Activated CD4-positive, alpha-beta memory T cell treated with anti-CD3 and anti-CD28 coated beads for 36 hours (primary cell): ENCODE results near the gene ASPSCR1. TPM values are rescaled to one million over a fixed set of nuclear protein-coding genes. Genes with fewer than 3 reads are reported as not detected.
A peak's percentile ranks its signal among the peaks of the same experiment; 100 is the strongest.
"Not testable (repeated sequence)": the region's sequence is repeated elsewhere in the genome, so short reads cannot be mapped to it uniquely, and the experiment has no call there.

Experiments used
- CTCF ChIA-PET: fragments of 350-600 bp; sonication (Branson Sonifier 250); formaldehyde crosslinking; loops from one replicate; lab custom pipeline; 2021; ENCODE audit warnings: antibody characterized with exemption, inconsistent platforms; lab: Charles Lee
- POLR2A ChIA-PET: fragments of 350-600 bp; sonication (Branson Sonifier 250); formaldehyde crosslinking; loops from one replicate; lab custom pipeline; 2021; ENCODE audit warnings: antibody characterized with exemption; lab: Charles Lee
- DNase-seq: peaks from one replicate; pipeline ENCODE4 v3.0.0-alpha.2; 2020
- H3K27ac Mint-ChIP-seq: one replicate; pipeline ENCODE4 v1.8.0; 2021; ENCODE audit warnings: mixed read lengths
- H3K27me3 Mint-ChIP-seq: one replicate; pipeline ENCODE4 v1.8.0; 2021; ENCODE audit warnings: mixed read lengths
- H3K36me3 Mint-ChIP-seq: one replicate; pipeline ENCODE4 v1.8.0; 2021; ENCODE audit warnings: mixed read lengths
- H3K4me1 Mint-ChIP-seq: one replicate; pipeline ENCODE4 v1.8.0; 2021; ENCODE audit warnings: low read depth, mixed read lengths
- H3K4me3 Mint-ChIP-seq: one replicate; pipeline ENCODE4 v1.8.0; 2021; ENCODE audit warnings: mild to moderate bottlenecking, mixed read lengths
- H3K9me3 Mint-ChIP-seq: one replicate; pipeline ENCODE4 v1.8.0; 2021; ENCODE audit warnings: mixed read lengths
- intact Hi-C: fragments of 100-400 bp; cut with micrococcal nuclease; formaldehyde crosslinking; loops from one replicate; pipeline ENCODE4 v1.15.1; 2023
- total RNA-seq, 2 experiments: library from RNA; stranded (reverse); gene quantifications; one replicate each; pipeline ENCODE4 v1.2.3, GENCODE V29; 2021

ASPSCR1 gene
- total RNA-seq, 2 experiments from 2014 or later: 25.4 to 27.1 TPM

DNA sequence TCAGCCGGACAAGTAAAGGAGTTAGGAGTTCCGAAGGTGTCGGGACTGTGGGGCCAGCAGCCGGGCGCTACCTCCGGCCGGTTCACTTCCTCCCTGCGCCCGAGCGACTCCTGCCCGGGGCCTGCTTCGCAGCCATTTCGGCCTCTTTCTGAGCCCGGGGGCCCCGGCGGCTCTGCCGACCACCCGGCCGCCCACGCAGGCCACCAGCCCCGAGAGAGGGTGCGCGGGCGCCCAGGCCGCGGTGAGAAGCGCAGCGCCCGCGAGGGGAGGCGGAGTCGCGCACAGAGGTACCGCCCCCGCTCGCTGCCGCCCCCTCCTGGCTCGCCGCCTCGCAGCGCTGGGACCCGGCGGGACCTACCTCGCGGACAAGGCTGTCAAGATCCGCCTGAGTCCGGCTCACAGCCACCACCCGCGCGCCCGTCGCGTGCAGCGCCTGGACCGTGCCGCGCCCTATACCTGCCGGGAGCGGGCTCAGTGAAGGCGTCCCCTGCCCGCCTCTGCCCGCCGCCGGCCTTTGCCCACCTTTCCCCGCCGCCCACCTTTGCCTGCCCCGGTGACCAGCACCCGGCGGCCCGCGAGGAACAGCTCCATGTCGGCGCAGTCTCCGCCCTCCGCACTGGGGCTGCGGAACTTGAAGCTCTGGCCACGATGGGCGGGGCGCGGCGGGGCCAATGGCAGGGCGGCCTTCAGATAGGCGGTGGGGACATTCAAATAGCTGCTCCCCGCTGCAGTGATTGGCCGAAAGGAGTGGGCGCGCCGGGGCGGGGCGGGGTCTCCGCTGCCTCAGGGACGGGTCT is 59.9 kb downstream of the ASPSCR1 start, which contains the start of gene DCXR:
DCXR (minus strand) TSS at position 606 of the 797 bp plus-strand sequence; CDS start at position 591, 15 bp downstream.
- peak; percentile 97 for DNase-seq
- Mint-ChIP-seq H3K36me3 (peaks cover 6% of the 10 kb centered on the region), H3K4me1 (peaks cover 19% of the 10 kb centered on the region), H3K27ac (peak within 1 kb of the TSS; percentile 88), H3K9me3 (no peaks in the 10 kb centered on the region), H3K27me3 (no peaks in the 10 kb centered on the region), H3K4me3 (peak within 1 kb of the TSS; percentile 83)
- ChIA-PET CTCF (interaction anchor here (0.6 to 2.8 kb wide), 23 partner anchors 8 to 199 kb away, joined by 3 to 21 read pairs (median 4); partner anchors contain the start of genes CENPX, LRRC45 and MAFG), POLR2A (interaction anchor here (0.7 to 1.1 kb wide), 9 partner anchors 13 to 100 kb away, joined by 3 to 9 read pairs (median 4); partner anchors contain the start of genes CENPX, DUS1L, GPS1 and LRRC45)
- intact Hi-C loops: loop anchor here (2.0 to 10.0 kb wide), 2 partner anchors 14 to 378 kb away; partner anchors contain the start of genes CENPX, HEXD, LRRC45 and OGFOD3

- H3K4me3 Mint-ChIP-seq: peak overlapping the region; percentile 83
- no peak for DNase-seq
- peaks cover 6% of the 10 kb centered on the region for H3K36me3 Mint-ChIP-seq
- H3K27ac Mint-ChIP-seq: peak overlapping the region; percentile 88
- ChIA-PET POLR2A (interaction anchor here (0.7 to 1.1 kb wide), 9 partner anchors 12 to 100 kb away, joined by 3 to 9 read pairs (median 4); partner anchors contain the start of genes CENPX, DUS1L, GPS1 and LRRC45), CTCF (interaction anchor here (0.6 to 2.8 kb wide), 20 partner anchors 8 to 198 kb away, joined by 3 to 21 read pairs (median 4); partner anchors contain the start of genes CENPX, LRRC45 and MAFG)
- intact Hi-C loops: loop anchor here (2.0 to 10.0 kb wide), 2 partner anchors 15 to 377 kb away; partner anchors contain the start of genes CENPX, HEXD, LRRC45 and OGFOD3
- H3K4me1 Mint-ChIP-seq: peaks cover 18% of the 10 kb centered on the region
- H3K9me3 Mint-ChIP-seq: no peaks in the 10 kb centered on the region
- no peaks in the 10 kb centered on the region for H3K27me3 Mint-ChIP-seq
Observed at GRCh38 chr17:82037889-82038195, 60.4 kb downstream of the ASPSCR1 start.

- not testable (repeated sequence) for H3K27me3 Mint-ChIP-seq, H3K27ac Mint-ChIP-seq, DNase-seq, H3K36me3 Mint-ChIP-seq, H3K4me3 Mint-ChIP-seq, H3K9me3 Mint-ChIP-seq
- intact Hi-C loops: loop anchor here (10.0 kb wide), 1 partner anchor 376 kb away; the partner anchor contains the start of genes HEXD and OGFOD3
- ChIA-PET CTCF (interaction anchor here (1.1 to 2.8 kb wide), 4 partner anchors 9 to 167 kb away, joined by 3 to 21 read pairs (median 8); partner anchors contain the start of gene MAFG), POLR2A (interaction anchor here (0.6 kb wide), 1 partner anchor 78 kb away, joined by 3 read pairs; the partner anchor contains the start of gene NOTUM)
- H3K4me1 Mint-ChIP-seq: peaks cover 18% of the 10 kb centered on the region
Observed at GRCh38 chr17:82038796-82039409, 61.5 kb downstream of the ASPSCR1 start.

DNA sequence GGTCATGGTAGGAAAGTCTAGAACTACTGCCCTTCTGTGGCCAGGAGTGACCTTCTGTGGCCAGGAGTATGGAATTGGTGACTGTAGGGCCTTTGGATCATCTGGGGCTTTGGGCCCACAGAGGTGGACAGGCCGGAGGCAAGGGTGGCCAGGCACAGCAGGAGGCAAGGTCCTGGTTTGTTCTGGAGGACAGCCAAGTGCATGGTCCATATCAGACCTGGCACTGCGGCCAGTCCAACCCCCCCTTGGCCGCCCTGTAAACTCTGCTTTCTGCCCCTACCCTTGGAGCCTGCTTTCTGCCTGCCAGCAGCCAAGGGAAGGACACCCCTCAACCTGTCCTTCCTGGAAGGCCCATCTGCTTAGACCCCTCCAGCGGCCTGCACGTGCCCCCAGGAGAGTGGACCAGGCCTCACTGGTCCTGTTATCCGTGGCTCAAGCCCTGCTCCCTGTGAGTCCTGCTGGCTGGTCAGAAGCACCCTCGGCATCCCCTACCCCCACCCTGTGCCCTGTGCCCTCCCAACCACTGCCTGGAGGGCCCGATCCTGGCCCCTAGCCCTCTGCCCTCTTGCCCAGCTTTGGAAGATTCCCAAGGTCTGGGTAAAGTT is 62.4 kb downstream of the ASPSCR1 start:
- POLR2A ChIA-PET: no interaction called here
- Mint-ChIP-seq H3K4me3 (no peak overlapping the region), H3K27me3 (no peaks in the 10 kb centered on the region), H3K27ac (no peak overlapping the region), H3K4me1 (peaks cover 18% of the 10 kb centered on the region), H3K36me3 (peaks cover 6% of the 10 kb centered on the region), H3K9me3 (no peaks in the 10 kb centered on the region)
- DNase-seq: no peak
- intact Hi-C loops: loop anchor here (10.0 kb wide), 1 partner anchor 375 kb away; the partner anchor contains the start of genes HEXD and OGFOD3
- CTCF ChIA-PET: interaction anchor here (1.1 to 2.8 kb wide), 2 partner anchors 80 to 166 kb away, joined by 3 to 21 read pairs; no protein-coding TSS in a partner anchor

GRCh38 chr17:82041144-82041814 is 63.9 kb downstream of the ASPSCR1 start:
- H3K9me3 Mint-ChIP-seq: no peaks in the 10 kb centered on the region
- intact Hi-C loops: no loop called here
- POLR2A ChIA-PET: no interaction called here
- H3K27ac Mint-ChIP-seq: no peak overlapping the region
- H3K4me1 Mint-ChIP-seq: peaks cover 13% of the 10 kb centered on the region
- CTCF ChIA-PET: interaction anchor here (0.7 to 1.2 kb wide), 2 partner anchors 11 kb away, joined by 3 read pairs; no protein-coding TSS in a partner anchor
- no peaks in the 10 kb centered on the region for H3K36me3 Mint-ChIP-seq
- H3K27me3 Mint-ChIP-seq: no peaks in the 10 kb centered on the region
- no peak overlapping the region for H3K4me3 Mint-ChIP-seq
- no peak for DNase-seq

DNA sequence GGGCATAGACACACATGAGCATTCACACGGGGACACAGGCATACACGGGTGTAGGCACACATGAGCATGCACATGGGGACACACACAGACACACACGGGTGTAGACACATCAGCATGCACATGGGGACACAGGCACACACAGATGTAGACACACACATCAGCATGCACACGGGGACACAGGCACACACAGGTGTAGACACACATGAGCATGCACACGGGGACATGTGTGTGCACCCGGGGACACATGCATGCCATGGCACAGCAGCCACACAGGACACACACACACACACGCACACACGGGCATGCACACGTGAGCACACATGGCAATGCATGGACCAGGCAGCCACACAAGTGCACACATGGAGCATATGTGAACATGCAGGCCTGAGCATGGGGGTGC is 65.2 kb downstream of the ASPSCR1 start:
- Mint-ChIP-seq H3K27ac (no peak overlapping the region), H3K27me3 (no peaks in the 10 kb centered on the region)
- POLR2A ChIA-PET: interaction anchor here (0.9 kb wide), 1 partner anchor 12 kb away, joined by 3 read pairs; no protein-coding TSS in a partner anchor

DNA sequence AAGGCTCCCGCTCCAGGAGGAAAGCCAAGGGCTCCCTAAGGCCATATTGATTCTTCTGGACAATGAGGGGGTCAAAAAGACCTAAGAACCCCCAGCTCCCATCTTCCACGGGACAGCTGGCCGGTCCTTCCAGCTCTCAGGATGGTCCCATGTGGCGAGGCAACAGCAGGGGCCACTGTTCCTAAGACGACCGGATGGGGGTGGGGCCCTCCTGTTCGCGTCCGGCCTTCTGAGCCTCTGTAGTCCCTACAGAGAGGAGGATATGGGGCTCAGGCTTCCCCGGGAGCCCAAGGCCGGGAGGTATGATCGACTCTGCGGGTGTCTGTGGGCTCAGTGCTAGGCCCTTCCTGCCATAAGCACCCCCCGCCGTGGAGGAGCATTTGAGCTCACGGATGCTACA is 66.1 kb downstream of the ASPSCR1 start:
- H3K36me3 Mint-ChIP-seq: no peaks in the 10 kb centered on the region
- ChIA-PET POLR2A (interaction anchor here (0.9 kb wide), 1 partner anchor 13 kb away, joined by 3 read pairs; no protein-coding TSS in a partner anchor), CTCF (no interaction called here)
- no peak overlapping the region for H3K4me3 Mint-ChIP-seq
- peaks cover 2% of the 10 kb centered on the region for H3K4me1 Mint-ChIP-seq
- DNase-seq: no peak
- no peak overlapping the region for H3K27ac Mint-ChIP-seq
- intact Hi-C loops: no loop called here
- no peaks in the 10 kb centered on the region for H3K27me3 Mint-ChIP-seq
- H3K9me3 Mint-ChIP-seq: no peaks in the 10 kb centered on the region

More for the DNA sequence above, 65.2 kb downstream of the ASPSCR1 start:
- H3K36me3 Mint-ChIP-seq: no peaks in the 10 kb centered on the region
- H3K4me1 Mint-ChIP-seq: peaks cover 7% of the 10 kb centered on the region
- CTCF ChIA-PET: no interaction called here
- no peaks in the 10 kb centered on the region for H3K9me3 Mint-ChIP-seq
- intact Hi-C loops: no loop called here
- no peak for DNase-seq
- H3K4me3 Mint-ChIP-seq: no peak overlapping the region

DNA sequence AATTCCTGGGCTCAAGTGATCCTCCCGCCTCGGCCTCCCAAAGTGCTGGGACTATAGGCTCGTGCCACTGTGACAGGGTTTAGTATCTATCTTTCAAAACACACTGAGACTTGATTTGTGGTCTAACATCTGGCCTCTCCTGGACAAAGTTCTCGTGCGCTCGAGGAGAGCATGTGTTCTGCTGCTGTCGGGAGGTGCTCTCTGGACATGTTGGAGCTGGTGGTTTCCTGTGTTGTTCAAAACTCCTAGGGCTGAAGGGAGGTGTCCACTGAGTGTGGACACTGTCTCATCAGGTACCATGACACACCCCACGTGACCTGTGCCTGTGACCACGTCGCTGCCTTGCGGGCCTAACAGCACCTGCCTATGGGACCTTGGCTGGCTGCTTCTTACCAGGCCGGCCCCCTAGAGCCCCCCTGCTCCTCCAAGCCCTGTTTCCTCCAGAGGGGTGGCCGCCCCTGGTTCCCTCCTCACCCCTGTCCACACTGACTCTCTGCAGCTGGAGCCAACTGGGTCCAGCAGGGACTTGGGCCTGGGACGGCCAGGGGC is 68.6 kb downstream of the ASPSCR1 start:
- intact Hi-C loops: no loop called here
- H3K27me3 Mint-ChIP-seq: no peaks in the 10 kb centered on the region
- no peak overlapping the region for H3K4me3 Mint-ChIP-seq
- DNase-seq: no peak
- no peaks in the 10 kb centered on the region for H3K9me3 Mint-ChIP-seq
- H3K27ac Mint-ChIP-seq: no peak overlapping the region
- peaks cover 2% of the 10 kb centered on the region for H3K36me3 Mint-ChIP-seq
- peaks cover 10% of the 10 kb centered on the region for H3K4me1 Mint-ChIP-seq
- CTCF ChIA-PET: no interaction called here
- POLR2A ChIA-PET: no interaction called here

GRCh38 chr17:82046903-82047302 is 69.5 kb downstream of the ASPSCR1 start:
- POLR2A ChIA-PET: no interaction called here
- no peak for DNase-seq
- Mint-ChIP-seq H3K27ac (no peak overlapping the region), H3K27me3 (no peaks in the 10 kb centered on the region), H3K4me1 (peaks cover 10% of the 10 kb centered on the region), H3K36me3 (peaks cover 2% of the 10 kb centered on the region), H3K4me3 (no peak overlapping the region), H3K9me3 (no peaks in the 10 kb centered on the region)
- intact Hi-C loops: no loop called here
- CTCF ChIA-PET: no interaction called here

DNA sequence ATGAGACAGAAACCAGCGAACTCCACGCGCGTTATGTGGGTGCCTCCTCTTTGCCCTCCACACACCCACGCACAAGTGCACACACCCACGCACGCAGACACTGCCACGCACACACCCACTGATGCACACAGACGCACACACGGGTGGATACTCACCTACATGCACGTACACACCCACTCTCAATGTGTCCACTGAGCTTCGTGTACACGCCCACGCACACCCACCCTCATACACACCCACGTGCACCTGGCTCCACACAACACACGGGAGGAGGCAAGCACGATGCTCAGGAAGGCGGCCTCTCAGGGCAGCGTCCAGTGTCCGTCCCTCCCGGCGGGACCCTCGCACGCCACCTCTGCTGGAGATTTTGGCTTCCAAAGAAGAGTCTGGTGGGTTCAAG is 70.0 kb downstream of the ASPSCR1 start:
- Mint-ChIP-seq H3K4me1 (peaks cover 10% of the 10 kb centered on the region), H3K27me3 (no peaks in the 10 kb centered on the region), H3K4me3 (no peak overlapping the region), H3K9me3 (no peaks in the 10 kb centered on the region), H3K36me3 (peaks cover 2% of the 10 kb centered on the region), H3K27ac (no peak overlapping the region)
- DNase-seq: no peak
- ChIA-PET CTCF (no interaction called here), POLR2A (no interaction called here)
- intact Hi-C loops: no loop called here
